ENCODE measurements around the gene TBXAS1. TPM values are rescaled to one million over a fixed set of nuclear protein-coding genes. Genes with fewer than 3 reads are reported as not detected.

The TBXAS1 gene
- total and polyA plus RNA-seq, 11 donors, result 2.0 to 32.0 (median 4.7) TPM

DNA sequence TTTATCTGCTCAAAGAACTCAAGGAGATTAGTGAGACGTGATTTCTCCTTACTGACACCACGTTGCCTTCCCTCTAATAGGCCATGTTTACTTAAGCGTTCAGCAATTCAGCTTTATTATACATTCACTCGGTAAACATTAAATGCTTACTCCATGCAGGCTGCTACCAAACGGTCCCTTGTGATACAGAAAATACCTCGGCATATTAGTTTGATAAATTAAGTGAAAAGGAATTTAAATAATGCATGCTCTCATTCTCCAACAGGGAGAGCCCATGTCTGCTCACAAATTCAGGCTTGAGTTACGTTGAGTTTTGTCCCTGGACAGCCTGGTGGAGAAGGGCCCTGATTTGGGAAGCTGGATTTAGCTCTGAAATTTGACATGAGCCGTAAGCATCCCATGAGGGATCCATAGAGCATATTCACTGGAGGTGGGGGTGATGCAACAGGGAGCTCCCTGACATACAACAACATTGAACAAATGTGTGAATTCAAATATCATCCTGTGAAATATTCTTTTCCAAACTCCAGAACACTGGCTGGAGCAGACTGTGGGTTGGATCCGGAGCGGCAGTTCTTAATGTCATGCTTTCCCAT lies 86.3 kb downstream of the TBXAS1 start:
- 83 to 88% (median 85%) methylated on average over 10 of the region's 10 CpGs for WGBS, 4 donors
- intact Hi-C loops (cut with DNase I), result loop anchor here in 1 of 10 donors (5.0 kb wide), 1 partner anchor 138 kb away; the partner anchor contains the start of gene HIPK2
- peak overlapping the region in 3 of 12 donors; percentile 0 to 62 (median 12) for H3K27ac ChIP-seq

GRCh38 chr7:139915864-139916716 lies 87.0 kb downstream of the TBXAS1 start:
- WGBS, 4 donors, result 74 to 85% (median 76%) methylated on average over 6 to 10 of the region's 10 CpGs
- Histone ChIP-seq H3K27me3 (no peaks in the 10 kb centered on the region), H3K4me1 (peaks cover 0 to 51% (median 23%) of the 10 kb centered on the region in 12 donors), H3K9me3 (no peaks in the 10 kb centered on the region), H3K27ac (peak overlapping the region in 5 of 12 donors; percentile 0 to 62 (median 12)), H3K36me3 (peaks cover 0 to 36% (median 0%) of the 10 kb centered on the region in 9 donors), H3K4me3 (no peak overlapping the region)
- DNase-seq (peak in 3 of 5 donors; percentile 26 to 61 (median 42)), ATAC-seq (peak; percentile 65 to 85 (median 77))
- no peak for TF ChIP-seq POLR2A (IDR thresholded peaks at IDR 0.05)
- TF ChIP-seq CTCF (IDR thresholded peaks at IDR 0.05), result no peak
- intact Hi-C loops (cut with DNase I), result loop anchor here in 1 of 10 donors (5.0 kb wide), 1 partner anchor 139 kb away; the partner anchor contains the start of gene HIPK2

More for the DNA sequence above, 86.3 kb downstream of the TBXAS1 start:
- Histone ChIP-seq H3K27me3 (no peaks in the 10 kb centered on the region), H3K36me3 (peaks cover 0 to 36% (median 0%) of the 10 kb centered on the region in 9 donors), H3K4me1 (peaks cover 0 to 51% (median 23%) of the 10 kb centered on the region in 12 donors), H3K9me3 (no peaks in the 10 kb centered on the region), H3K4me3 (no peak overlapping the region)
- DNase-seq, result no peak
- TF ChIP-seq CTCF (IDR thresholded peaks at IDR 0.05) (no peak), POLR2A (IDR thresholded peaks at IDR 0.05) (no peak)
- ATAC-seq, result no peak

DNA sequence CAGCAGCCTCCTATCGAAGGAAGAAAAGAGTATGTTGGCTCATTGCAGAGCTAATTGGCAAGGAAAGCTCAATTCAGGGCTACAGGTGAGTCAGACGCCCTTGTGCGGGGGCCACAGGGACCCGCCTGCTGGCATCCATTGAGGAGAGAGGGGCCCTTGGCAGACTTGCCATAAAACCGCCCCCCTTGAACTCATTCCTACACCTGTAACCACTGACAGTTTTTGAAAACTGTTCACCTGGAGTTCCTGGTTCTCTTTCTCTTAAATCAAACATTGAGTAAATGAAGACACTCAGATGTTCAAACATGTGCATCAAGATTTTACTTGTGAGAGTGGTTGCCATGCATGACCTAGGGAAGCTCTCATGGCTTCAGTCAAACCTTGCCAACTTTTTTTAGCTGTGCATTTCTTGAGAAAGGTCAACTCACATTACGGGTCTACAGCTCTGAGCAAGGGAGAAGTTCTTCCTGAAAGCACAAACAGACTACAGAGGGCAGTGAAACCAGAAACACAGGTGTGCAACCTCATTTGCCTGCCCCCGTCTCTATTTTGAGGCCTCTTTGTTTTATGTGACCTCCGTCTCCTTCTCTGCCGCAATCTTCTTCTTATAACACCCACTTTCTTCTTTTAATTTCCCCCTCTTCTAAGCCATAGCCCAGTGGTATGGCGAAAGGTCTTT lies 87.8 kb downstream of the TBXAS1 start:
- Histone ChIP-seq H3K4me3 (no peak overlapping the region), H3K36me3 (peaks cover 0 to 29% (median 0%) of the 10 kb centered on the region in 9 donors), H3K27ac (peak overlapping the region in 1 of 12 donors; percentile 62), H3K27me3 (no peaks in the 10 kb centered on the region), H3K9me3 (no peaks in the 10 kb centered on the region), H3K4me1 (peaks cover 0 to 51% (median 23%) of the 10 kb centered on the region in 12 donors)
- no peak for DNase-seq
- WGBS, 4 donors, result 90 to 93% (median 91%) methylated on average over 10 of the region's 10 CpGs
- intact Hi-C loops (cut with DNase I), result loop anchor here in 1 of 10 donors (5.0 kb wide), 1 partner anchor 140 kb away; the partner anchor contains the start of gene HIPK2
- TF ChIP-seq POLR2A (IDR thresholded peaks at IDR 0.05), result no peak
- TF ChIP-seq CTCF (IDR thresholded peaks at IDR 0.05), result no peak
- ATAC-seq, result no peak

Measured in heart left ventricle (tissue), 16 donors.